SK-N-DZ (cell line): Measurements from ENCODE around the gene ZNF324. TPM values are rescaled to one million over a fixed set of nuclear protein-coding genes. Genes with fewer than 3 reads are reported as not detected.
"Not testable (repeated sequence)": the region's sequence is repeated elsewhere in the genome, so short reads cannot be mapped to it uniquely, and the experiment has no call there.

Experiments used
- DNase-seq: peaks from one replicate; pipeline ENCODE4 v3.0.0-alpha.2; 2015; ENCODE audit warnings: low spot score
- polyA plus RNA-seq, 2 experiments: library from polyadenylated mRNA; depleted of rRNA; stranded (reverse); fragments of >200 nt; gene quantifications; 2 replicates each; pipeline ENCODE4 v1.2.3, GENCODE V29; 2014

ZNF324 gene
- 6.2 and 8.7 TPM in 2 replicates for polyA plus RNA-seq (2014; cell fraction: cytosol; rRNA removed)
- polyA plus RNA-seq (2014; cell fraction: nucleus; rRNA removed): 6.7 and 8.0 TPM in 2 replicates

DNA sequence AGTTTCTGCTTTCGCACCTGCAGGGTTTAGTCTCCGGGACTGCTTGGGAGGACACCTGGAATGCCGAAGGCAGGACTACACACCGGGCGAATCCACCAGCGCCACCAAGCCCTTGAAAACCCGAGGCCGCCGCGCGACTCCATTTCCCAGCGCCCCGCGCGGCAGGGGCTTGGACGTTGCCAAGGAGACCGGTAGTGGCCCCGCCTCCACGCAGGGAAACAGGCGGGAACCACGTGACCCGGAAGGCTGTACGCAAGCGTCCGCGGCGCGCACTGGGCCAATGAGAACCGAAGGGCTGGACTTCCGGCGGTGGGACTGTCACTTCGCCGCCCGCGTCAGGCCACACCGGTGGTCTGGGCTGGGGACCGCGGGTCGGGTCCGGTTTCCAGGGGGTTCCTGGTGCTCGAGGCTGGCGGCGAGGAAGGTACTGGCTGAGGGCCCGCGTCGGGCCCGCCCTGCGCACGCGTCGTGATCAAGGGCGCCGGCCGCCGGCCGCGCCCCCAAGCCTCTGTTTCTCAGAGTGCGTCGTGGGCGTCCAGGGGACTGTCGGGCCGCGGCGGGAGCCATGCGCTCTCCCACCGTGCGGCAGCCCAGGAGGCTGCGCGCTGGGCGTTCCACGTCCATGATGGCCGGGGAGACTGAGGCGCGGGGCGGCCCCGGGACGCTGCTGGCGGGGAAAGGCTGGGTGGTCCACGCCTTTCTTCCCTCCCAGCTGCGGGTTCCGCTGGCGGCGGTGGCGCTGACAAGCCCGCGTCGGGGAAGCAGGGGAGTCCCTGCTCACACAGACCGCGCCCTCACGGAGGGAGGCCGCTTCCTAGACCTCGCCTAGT is at the start of gene ZNF324:
ZNF324 (plus strand) TSS at position 321 of the 830 bp plus-strand sequence. CDS start 2,106 bp downstream, outside the sequence.
- DNase-seq: peak; percentile 91

GRCh38 chr19:58428617-58429016 is 38.3 kb upstream of the ZNF324 start:
- DNase-seq: no peak

- no peak for DNase-seq
Measured at GRCh38 chr19:58429745-58430144, 37.1 kb upstream of the ZNF324 start.

- DNase-seq: no peak
Measured at GRCh38 chr19:58434217-58434616, 32.7 kb upstream of the ZNF324 start.

DNA sequence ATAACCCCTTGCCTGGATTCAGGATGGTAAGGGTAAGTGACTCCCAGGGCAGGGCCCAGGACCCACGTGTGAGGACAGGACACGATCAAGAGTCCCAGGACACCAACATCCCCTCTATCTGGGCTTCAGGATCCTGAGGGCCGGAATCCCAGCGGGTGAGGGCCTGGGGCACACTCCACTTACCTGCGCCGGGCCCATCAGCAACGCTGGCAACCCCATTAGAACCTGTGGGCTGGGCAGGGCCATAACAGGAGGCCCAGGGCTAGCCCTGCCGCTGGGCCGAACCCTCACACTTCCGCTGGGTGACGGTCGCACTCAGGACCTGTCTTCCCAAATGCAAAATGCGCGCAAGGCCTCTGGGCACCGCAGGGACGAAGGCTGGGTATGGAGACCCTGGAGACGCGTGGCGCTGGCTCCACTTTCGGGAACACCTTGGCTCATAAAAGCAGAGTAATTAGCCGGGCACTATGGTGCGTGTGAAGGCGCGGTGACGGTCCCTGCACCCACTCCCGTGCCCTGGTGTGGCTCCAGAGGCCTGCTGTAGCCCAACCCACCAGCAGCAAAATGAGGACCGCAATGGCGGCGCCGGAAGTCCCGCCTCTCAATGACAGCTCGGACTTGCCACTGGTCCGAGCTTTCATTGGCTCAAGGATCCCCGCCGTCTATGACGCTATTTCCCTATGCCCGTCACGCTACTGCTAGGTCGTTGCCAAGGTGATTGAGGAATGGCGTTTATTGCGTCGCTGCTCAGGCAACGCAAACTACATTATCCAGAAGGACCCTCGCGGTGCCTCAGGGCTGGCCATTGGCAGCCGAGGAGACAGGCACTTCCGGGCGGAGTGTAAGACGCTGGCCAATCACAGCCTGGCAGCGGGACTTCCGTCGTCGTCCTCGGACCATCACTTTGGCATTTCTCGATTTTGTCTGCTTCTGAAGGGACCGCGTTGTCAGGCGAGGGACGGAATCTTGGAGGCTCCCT is 27.0 kb upstream of the ZNF324 start, which contains the start of gene ZNF132:
ZNF132 (minus strand) TSS at position 578 of the 979 bp plus-strand sequence; CDS start at position 246, 332 bp downstream.
- peak; percentile 98 for DNase-seq

DNA sequence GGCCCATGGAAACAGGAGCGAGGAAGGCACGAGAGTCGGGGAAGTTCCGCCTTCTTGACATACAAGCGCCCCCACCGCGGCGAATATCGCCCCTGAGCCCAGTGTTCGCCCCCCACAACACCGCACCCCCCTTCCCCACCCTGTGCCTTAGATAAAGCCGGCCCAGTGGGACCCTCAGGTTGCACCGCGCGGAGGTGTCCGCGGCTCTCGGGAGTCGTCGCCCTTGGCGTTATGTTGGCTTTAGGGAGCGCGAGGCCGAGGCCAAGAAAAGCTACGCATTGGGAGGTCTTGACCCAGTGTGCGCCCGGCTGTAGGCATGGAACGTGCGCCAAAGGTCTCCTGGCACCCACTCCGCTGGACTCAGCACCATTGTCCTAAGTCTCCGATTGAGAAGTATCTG is 26.3 kb upstream of the ZNF324 start:
- DNase-seq: no peak

DNA sequence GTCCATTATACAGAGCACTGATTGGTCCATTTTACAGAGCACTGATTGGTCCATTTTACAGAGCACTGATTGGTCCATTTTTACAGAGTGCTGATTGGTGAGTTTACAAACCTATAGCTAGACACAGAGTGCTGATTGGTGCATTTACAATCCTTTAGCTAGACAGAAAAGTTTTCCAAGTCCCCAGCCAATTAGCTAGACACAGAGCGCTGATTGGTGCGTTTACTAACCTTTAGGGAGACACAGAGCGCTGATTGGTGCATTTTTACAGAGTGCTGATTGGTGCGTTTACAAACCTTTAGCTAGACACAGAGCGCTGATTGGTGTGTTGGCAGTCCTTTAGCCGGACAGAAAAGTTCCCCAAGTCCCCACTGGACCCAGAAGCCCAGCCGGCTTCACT is 23.9 kb upstream of the ZNF324 start:
- not testable (repeated sequence) for DNase-seq

GRCh38 chr19:58448860-58449259 is 18.0 kb upstream of the ZNF324 start:
- not testable (repeated sequence) for DNase-seq

GRCh38 chr19:58449980-58450379 is 16.9 kb upstream of the ZNF324 start:
- DNase-seq: not testable (repeated sequence)

GRCh38 chr19:58450856-58451357 is 16.0 kb upstream of the ZNF324 start:
- DNase-seq: no peak

GRCh38 chr19:58451358-58452101 is 15.3 kb upstream of the ZNF324 start, which contains the start of gene ZNF324B:
Gene ZNF324B (plus strand): TSS chr19:58451622. CDS start chr19:58453702, 2,080 bp downstream.
- DNase-seq: peak; percentile 91

DNA sequence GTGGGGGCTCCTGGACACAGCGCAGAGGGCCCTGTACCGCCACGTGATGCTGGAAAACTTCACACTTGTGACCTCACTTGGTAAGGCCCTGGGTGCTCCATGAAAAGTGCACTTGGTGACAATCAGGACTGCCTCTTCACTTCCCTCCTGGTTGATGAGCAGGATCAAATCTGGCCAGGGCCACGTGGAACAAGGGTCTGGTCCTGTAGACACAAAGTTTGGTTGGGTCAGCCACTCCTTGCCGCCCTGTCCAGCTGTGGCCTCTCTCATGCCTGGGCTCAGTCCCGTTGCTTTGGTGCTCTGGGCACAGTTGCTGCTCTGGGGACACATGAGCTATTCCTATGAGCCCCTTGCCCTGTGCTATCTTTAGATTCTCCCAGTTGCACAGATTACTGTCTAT is 13.1 kb upstream of the ZNF324 start:
- DNase-seq: no peak

DNA sequence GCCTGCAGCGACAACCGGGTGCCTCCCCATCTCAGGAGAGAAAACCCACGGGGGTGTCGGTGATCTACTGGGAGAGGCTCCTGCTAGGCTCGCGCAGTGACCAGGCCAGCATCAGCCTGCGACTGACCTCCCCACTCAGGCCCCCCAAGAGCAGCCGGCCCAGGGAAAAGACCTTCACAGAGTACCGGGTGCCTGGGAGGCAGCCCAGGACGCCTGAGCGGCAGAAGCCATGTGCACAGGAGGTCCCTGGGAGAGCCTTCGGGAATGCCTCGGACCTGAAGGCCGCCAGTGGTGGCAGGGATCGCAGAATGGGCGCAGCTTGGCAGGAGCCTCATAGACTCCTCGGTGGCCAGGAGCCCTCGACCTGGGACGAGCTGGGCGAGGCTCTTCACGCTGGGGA is 11.6 kb upstream of the ZNF324 start:
- DNase-seq: no peak

- no peak for DNase-seq
Measured at GRCh38 chr19:58456111-58456510, 10.8 kb upstream of the ZNF324 start.

DNA sequence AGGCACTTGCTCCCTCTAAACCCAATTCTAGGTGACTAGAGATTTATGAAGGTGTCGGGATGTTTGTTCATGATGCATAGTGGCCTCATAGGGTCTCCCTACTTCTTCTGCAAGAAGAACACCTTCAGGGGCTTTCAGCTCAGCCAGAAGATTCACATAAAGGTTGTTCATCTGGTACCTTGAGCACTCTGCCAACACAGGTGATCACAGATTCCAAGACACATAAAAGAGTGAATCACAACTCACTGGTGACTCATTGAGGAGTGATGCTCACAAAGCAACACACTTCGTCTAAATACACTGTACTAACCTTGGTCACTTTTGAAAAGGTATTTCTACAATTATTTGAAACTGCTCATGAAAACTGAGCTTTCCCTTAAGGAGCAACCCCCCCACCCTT is 6.8 kb upstream of the ZNF324 start:
- no peak for DNase-seq

GRCh38 chr19:58466089-58466759 is 656 bp upstream of the ZNF324 start:
- DNase-seq: no peak

GRCh38 chr19:58468216-58468839 is 1.4 kb downstream of the ZNF324 start:
- no peak for DNase-seq

DNA sequence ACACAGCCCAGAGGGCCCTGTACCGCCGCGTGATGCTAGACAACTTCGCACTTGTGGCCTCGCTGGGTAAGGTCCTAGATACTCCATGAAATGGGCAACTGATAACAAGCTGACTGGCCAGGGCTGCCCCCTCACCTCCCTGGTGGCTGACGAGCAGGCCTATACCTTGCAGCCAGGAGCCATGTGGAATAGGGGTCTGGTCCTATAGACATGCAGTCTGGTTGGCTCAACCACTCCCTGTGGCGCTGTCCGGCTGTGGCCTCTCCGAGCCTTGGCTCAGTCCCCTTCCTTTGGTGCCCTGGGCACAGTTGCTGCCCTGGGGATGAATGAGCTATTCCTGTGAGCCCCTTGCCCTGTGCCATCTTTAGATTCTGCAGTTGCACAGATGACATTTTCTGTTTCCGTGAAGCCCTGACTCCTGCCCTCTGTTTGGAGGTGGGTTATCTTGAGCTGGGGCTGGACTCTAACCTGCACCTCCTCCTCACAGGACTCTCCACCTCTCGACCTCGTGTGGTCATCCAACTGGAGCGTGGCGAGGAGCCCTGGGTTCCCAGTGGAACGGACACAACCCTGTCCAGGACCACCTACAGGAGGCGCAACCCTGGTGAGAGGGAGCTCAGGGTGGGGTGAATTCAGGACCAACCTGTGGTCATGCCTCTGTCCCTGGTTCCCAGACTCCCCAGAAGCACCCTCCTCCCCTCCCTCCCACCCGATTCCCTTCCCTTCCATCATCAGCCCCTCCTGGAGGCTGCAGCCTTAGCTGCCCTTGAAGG is 2.5 kb downstream of the ZNF324 start:
- DNase-seq: no peak
